Measurements from ENCODE around the gene TPCN2. TPM values are rescaled to one million over a fixed set of nuclear protein-coding genes. Genes with fewer than 3 reads are reported as not detected.
A peak's percentile ranks its signal among the peaks of the same experiment; 100 is the strongest.

The TPCN2 gene
- total RNA-seq, 1 donor from 2014 or later: 14.2 TPM

DNA sequence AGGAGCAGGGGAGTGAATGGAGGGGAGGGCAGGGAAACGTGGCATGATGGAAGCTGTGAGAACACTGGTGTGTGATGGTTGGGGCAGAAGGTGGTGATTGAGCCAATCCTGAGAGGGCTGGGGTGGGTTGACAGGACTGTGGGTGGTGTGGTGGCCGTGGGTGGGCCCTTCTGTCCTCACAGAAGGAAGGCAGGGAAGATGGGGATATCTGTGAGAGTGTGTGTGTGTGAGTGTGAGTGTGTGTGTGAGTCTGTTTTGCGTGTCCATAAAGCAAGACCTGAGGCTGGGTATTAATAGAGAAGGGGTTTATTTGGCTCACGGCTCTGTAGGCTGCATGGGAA is 13.0 kb downstream of the TPCN2 start:
- Mint-ChIP-seq H3K36me3 (ENCODE audit: low read depth) (no peaks in the 10 kb centered on the region), H3K27ac (ENCODE audit: unreplicated experiment) (peak overlapping the region; percentile 13), H3K9me3 (no peaks in the 10 kb centered on the region), H3K4me3 (no peak overlapping the region), H3K27me3 (ENCODE audit: low read depth) (no peaks in the 10 kb centered on the region), H3K4me1 (no peaks in the 10 kb centered on the region)
- no peak for DNase-seq (ENCODE audit: low read depth, low spot score)
- TF ChIP-seq, protein P1, sequence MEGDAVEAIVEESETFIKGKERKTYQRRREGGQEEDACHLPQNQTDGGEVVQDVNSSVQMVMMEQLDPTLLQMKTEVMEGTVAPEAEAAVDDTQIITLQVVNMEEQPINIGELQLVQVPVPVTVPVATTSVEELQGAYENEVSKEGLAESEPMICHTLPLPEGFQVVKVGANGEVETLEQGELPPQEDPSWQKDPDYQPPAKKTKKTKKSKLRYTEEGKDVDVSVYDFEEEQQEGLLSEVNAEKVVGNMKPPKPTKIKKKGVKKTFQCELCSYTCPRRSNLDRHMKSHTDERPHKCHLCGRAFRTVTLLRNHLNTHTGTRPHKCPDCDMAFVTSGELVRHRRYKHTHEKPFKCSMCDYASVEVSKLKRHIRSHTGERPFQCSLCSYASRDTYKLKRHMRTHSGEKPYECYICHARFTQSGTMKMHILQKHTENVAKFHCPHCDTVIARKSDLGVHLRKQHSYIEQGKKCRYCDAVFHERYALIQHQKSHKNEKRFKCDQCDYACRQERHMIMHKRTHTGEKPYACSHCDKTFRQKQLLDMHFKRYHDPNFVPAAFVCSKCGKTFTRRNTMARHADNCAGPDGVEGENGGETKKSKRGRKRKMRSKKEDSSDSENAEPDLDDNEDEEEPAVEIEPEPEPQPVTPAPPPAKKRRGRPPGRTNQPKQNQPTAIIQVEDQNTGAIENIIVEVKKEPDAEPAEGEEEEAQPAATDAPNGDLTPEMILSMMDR (conservative IDR thresholded peaks at IDR 0.05): no peak

DNA sequence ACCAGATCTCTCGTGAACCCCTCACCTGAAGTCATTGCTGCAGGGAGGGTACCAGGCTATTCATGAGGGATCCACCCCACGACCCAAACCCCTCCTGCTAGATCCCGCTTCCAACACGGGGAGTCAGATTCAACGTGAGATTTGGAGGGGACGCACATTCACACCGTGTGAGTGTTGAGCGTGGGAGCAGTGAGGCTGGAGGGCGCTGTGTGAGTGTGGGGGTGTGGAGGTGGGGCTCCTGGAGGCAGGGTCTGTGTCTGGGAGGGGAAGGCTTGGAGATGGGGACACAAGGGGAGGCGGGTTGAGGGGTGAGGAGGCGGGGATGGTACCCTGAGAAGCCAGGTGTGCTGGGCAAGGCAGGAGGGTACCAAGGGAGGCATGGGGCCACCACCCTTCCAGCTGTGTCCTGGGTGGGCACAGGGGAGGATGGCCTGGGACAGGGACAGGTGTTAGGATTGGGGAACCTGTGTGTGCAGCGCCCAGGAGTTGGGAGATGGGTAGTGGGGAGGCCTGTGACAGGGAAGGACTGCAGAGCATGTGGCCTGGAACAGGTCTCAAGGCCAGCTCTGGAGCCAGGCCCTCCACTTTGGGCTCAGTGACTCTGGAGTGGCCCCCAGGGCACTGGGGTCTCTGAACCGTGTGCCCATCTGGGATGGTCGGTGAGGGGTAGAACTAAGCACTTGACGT is 13.6 kb downstream of the TPCN2 start:
- H3K27me3 Mint-ChIP-seq (ENCODE audit: low read depth): no peaks in the 10 kb centered on the region
- H3K36me3 Mint-ChIP-seq (ENCODE audit: low read depth): no peaks in the 10 kb centered on the region
- TF ChIP-seq, protein P1 (conservative IDR thresholded peaks at IDR 0.05): no peak

DNA sequence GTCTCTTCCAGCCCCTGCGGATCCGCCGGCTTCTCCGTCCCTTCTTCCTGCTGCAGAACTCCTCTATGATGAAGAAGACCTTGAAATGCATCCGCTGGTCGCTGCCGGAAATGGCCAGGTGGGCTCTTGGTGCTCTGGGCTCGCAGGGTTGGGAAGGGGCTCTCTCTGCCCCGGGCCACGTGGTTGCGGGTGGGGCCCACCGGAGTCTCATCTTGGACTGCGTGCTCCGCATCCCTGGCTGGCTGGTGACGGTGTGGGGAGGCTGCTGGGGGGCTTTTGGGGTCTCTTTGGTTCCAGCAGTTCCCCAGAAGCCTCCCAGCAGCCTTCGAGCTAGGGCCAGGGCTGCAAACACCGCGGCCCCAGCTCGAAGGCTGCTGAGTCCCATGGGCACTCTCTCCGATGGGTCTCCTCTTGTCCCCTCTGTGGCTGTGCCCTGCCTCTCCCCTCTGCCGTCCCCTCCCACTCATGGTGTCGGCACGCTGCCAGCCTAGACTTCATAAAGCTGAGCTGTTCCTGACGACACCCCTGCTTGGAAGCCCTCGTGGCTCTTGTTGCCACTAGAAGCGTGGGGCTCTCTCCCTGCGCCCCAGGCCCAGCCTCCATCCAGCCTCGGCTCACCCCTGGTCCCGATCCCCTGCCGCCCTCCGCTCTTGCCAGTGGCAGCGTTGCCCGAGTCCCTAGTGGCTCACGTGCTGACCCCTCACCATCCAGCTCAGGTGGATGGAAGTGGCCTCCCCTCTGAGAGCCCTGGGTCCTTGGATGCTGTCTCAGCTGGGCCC is 14.3 kb downstream of the TPCN2 start:
- H3K4me3 Mint-ChIP-seq: no peak overlapping the region
- H3K27ac Mint-ChIP-seq (ENCODE audit: unreplicated experiment): no peak overlapping the region
- no peaks in the 10 kb centered on the region for H3K9me3 Mint-ChIP-seq
- TF ChIP-seq, protein P1 (conservative IDR thresholded peaks at IDR 0.05): no peak
- H3K4me1 Mint-ChIP-seq: no peaks in the 10 kb centered on the region
- H3K36me3 Mint-ChIP-seq (ENCODE audit: low read depth): no peaks in the 10 kb centered on the region
- DNase-seq (ENCODE audit: low read depth, low spot score): no peak
- H3K27me3 Mint-ChIP-seq (ENCODE audit: low read depth): no peaks in the 10 kb centered on the region

More for the DNA sequence above, 13.6 kb downstream of the TPCN2 start:
- Mint-ChIP-seq H3K27ac (ENCODE audit: unreplicated experiment) (no peak overlapping the region), H3K9me3 (no peaks in the 10 kb centered on the region), H3K4me1 (no peaks in the 10 kb centered on the region), H3K4me3 (no peak overlapping the region)
- DNase-seq (ENCODE audit: low read depth, low spot score): no peak

DNA sequence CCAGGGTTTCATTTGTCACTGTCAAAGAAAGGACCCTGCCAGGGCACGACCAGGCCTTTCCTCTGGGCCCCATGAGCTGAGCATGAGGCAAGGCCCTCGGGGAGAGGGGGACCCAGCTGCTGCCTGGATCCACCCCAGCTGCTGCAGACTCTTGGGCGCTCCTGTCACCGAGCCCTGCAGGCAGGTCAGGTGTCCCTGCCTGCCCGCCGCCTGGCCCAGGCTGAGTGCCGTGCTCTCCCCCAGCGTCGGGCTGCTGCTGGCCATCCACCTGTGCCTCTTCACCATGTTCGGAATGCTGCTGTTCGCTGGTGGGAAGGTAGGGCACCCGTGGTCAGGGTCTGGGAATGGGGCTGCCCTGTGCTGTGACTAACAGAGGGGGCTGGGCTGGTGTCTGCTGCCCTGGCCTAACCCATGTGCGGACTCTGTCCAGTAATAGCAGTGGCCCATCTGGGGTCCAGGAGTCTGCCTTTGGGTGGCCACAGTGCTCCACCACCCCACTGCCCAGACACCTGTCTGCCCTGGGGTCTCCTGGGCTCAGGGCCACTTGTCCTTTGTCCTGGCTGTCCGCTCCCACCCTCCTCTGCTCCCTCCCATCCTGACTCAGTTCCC is 15.0 kb downstream of the TPCN2 start:
- TF ChIP-seq, protein P1 (conservative IDR thresholded peaks at IDR 0.05): no peak
- Mint-ChIP-seq H3K4me1 (no peaks in the 10 kb centered on the region), H3K27me3 (ENCODE audit: low read depth) (no peaks in the 10 kb centered on the region), H3K9me3 (no peaks in the 10 kb centered on the region), H3K4me3 (no peak overlapping the region), H3K36me3 (ENCODE audit: low read depth) (no peaks in the 10 kb centered on the region), H3K27ac (ENCODE audit: unreplicated experiment) (no peak overlapping the region)
- DNase-seq (ENCODE audit: low read depth, low spot score): no peak

DNA sequence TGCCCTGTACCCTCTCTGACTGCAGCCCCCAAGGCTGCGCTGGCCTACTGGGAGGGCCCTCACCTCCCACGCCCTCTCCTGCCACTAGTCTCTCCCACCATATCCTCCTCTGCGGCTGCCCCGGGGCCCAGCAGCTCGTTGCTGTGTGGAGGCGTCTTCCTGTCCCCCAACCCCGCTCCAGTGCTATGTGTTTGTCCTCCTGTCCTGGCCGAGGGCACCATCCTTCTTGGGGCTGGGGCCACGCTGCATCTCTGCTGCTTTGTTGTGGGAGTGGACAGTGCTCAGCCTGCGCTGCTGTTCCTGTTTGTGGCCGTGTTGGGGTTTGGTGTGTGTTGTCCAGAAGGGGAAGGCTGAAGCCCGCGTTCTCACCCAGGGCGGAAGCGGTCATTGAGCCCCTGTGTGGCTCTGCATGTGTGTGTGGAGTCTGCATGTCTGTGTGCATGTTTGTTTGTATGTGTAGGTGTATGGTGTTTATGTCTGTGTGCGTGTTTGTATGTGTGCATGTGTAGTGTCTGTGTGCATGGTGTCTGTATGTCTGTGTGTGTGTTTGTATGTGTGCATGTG is 15.7 kb downstream of the TPCN2 start:
- TF ChIP-seq, protein P1 (conservative IDR thresholded peaks at IDR 0.05): no peak
- no peak for DNase-seq (ENCODE audit: low read depth, low spot score)
- H3K27me3 Mint-ChIP-seq (ENCODE audit: low read depth): no peaks in the 10 kb centered on the region
- H3K36me3 Mint-ChIP-seq (ENCODE audit: low read depth): no peaks in the 10 kb centered on the region
- H3K4me3 Mint-ChIP-seq: no peak overlapping the region
- H3K4me1 Mint-ChIP-seq: no peaks in the 10 kb centered on the region
- no peaks in the 10 kb centered on the region for H3K9me3 Mint-ChIP-seq
- H3K27ac Mint-ChIP-seq (ENCODE audit: unreplicated experiment): no peak overlapping the region

All from neural crest cell (in vitro differentiated cells).